ENCODE measurements around the gene RBM26.

The RBM26 gene

GRCh38 chr13:79419365-79419764 lies 13.3 kb upstream of the RBM26 start:
- no peak for DNase-seq

- no peak for DNase-seq
These were observed 11.7 kb upstream of the RBM26 start for GRCh38 chr13:79417741-79418140.

GRCh38 chr13:79413521-79413920 lies 7.5 kb upstream of the RBM26 start:
- DNase-seq: no peak

GRCh38 chr13:79409828-79410227 lies 3.8 kb upstream of the RBM26 start:
- DNase-seq: no peak

- no peak for DNase-seq
These were observed 1.4 kb upstream of the RBM26 start for GRCh38 chr13:79407349-79407979.

- no peak for DNase-seq
These were observed 498 bp upstream of the RBM26 start for GRCh38 chr13:79406597-79406908.

- DNase-seq: peak in 1 of 2 experiments; percentile 53
These were observed 589 bp downstream of the RBM26 start for GRCh38 chr13:79405501-79405830.

GRCh38 chr13:79404985-79405384 lies 1.1 kb downstream of the RBM26 start:
- DNase-seq: peak; percentile 38 to 51

- no peak for DNase-seq
These were observed 1.7 kb downstream of the RBM26 start for GRCh38 chr13:79404361-79404760.

- DNase-seq: no peak
These were observed 2.9 kb downstream of the RBM26 start for GRCh38 chr13:79403113-79403512.

- DNase-seq: no peak
These were observed 3.4 kb downstream of the RBM26 start for GRCh38 chr13:79402679-79403078.

GRCh38 chr13:79402074-79402635 lies 3.9 kb downstream of the RBM26 start:
- no peak for DNase-seq

GRCh38 chr13:79401259-79402070 lies 4.6 kb downstream of the RBM26 start:
- DNase-seq: no peak

GRCh38 chr13:79398915-79399314 lies 7.1 kb downstream of the RBM26 start:
- no peak for DNase-seq

- DNase-seq: no peak
These were observed 7.9 kb downstream of the RBM26 start for GRCh38 chr13:79398127-79398526.

- DNase-seq: no peak
These were observed 10.2 kb downstream of the RBM26 start for GRCh38 chr13:79395881-79396280.

GRCh38 chr13:79393564-79394249 lies 12.3 kb downstream of the RBM26 start:
- DNase-seq: peak; percentile 13 to 28

- DNase-seq: peak; percentile 10 to 19
These were observed 13.0 kb downstream of the RBM26 start for GRCh38 chr13:79392882-79393563.

- DNase-seq: no peak
These were observed 17.0 kb downstream of the RBM26 start for GRCh38 chr13:79389026-79389425.

- DNase-seq: no peak
These were observed 18.2 kb downstream of the RBM26 start for GRCh38 chr13:79387853-79388252.

- DNase-seq: peak in 1 of 2 experiments; percentile 25
These were observed 19.8 kb downstream of the RBM26 start for GRCh38 chr13:79386125-79386826.

- DNase-seq: peak; percentile 26 to 48
These were observed 20.4 kb downstream of the RBM26 start for GRCh38 chr13:79385694-79386093.
